HG03280 (cell line): Measurements from ENCODE around the gene TPPP2.

Experiments
- ATAC-seq: cut with Tn5 transposase; IDR thresholded peaks from one replicate; pipeline ENCODE4 v1.9.1; 2021; ENCODE audit warnings: mild to moderate bottlenecking, moderate library complexity; ENCODE audit not compliant: unreplicated experiment

TPPP2 gene

DNA sequence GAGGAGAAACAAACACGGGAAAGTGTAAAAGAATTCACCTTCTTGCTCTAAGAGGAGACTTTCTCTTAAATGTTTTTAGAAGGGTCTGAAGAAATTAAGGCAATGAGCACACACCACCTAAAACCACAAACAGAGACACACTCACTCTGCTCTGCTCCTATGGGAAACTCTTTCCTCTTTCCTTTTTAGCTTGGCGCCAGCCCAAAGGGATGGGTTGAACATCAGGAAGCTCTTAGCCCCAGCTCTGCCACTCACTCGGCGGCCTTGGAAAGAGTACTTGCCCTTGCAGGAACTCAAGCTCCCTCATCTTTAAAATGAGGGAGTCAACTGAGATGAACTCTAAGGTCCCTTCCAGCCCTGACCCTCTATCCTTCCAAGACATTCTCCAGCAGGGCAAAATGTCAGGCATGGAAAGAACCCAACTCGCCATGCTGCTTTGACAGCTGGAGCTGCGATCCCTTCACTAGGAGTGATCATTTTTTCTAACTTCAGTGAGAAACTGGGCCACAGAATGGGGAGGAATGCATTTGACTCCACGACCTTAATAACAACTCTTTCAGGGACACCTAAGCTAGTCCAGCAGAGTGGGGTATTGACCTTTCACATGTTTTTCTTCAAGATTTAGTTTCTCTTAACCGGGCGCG lies 26.6 kb downstream of the TPPP2 start:
- no peak for ATAC-seq

- ATAC-seq = no peak
These were observed 28.0 kb downstream of the TPPP2 start, which contains the start of gene RNASE8 for GRCh38 chr14:21057803-21058675. Gene RNASE8, plus strand, starts transcription at chr14:21057822. Its CDS starts 71 bp downstream, at chr14:21057893.

GRCh38 chr14:21058903-21059302 lies 28.9 kb downstream of the TPPP2 start:
- ATAC-seq = no peak

DNA sequence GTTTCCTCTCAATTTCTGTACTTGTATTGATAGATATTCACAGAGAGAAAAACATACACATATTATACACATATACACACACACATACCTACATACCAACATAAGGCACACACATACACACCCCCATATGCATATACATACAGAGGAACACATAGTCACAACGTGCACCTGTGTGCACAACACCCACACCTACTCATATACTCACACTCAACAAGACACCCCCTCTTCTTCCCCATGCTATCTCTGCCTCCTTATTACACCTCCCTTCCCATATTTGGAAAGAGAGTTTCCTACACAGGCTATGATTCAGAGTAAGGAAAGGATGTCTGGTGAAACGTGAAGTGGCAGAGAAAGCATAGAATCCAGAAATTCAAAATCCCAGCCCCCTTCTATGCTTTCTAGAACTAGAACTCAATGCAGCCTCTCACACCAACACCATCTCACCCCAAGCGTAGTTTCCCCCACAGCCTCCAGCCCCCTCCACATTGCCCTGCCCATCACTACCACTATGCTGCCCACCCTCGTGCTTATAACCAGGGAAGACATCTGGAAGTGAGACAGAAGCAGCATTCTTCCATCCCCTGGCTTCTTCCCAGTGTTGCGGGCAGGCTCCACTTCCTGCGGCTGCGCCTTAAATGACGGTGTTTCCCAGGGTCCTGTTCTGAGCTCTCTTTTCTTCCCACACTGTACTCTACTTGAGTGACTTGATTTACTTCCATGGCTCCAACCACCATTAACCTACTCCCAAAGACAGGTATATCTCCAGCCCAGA lies 30.0 kb downstream of the TPPP2 start:
- ATAC-seq = no peak

DNA sequence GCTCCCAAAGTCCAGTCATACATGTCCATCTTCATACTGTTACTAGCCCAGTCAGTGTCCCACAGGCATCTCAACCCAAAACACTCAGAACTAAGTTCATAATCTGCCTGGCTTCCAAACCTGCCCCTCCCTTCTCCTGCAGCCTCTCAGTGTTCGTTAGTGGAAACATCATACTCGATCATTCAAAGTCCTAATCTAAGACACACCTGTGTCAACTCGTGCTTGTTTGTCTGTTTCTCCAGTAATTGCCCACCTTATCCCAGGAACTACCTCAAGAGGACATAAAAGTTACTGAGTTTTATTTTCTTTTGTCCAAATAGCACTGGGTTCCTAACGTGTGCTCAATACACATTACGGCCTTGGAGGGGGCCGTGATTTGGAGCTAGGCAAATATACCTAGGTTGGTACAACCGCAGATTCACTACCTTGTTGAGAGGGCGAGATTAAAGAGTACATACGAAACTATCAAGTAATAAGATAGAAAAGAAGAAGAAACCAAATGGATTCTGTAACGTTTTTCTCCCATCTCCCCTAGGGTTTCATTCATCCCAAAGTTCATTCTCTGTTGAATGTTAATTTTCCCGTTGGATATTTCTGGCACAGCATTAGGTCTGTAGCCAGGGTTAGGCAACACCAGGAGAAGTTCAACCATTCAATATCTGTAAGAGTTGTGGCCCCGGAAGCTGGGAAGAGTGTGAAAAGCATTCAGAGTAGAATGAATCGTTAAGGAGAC lies 30.8 kb downstream of the TPPP2 start:
- ATAC-seq = no peak

- no peak for ATAC-seq
These were observed 31.3 kb downstream of the TPPP2 start for GRCh38 chr14:21061347-21061668.

DNA sequence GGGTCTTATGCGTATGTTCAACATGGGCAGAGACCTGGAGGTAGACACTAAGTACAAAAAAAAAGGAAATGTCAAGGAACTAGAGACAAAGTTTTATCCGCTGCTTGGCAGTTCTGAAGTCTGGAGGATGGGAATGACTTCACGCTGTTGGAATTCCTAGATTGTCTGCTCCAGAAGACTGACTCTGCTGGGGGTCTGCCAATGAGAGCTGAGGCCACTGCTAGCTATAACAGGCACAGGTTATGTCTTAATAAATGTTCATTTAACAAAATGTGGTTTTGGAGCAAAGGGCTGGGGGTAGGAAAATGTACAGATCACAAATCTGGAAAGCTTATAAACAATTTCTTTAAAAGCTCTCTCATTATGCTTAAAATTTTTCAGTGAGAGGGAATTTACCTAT lies 33.5 kb downstream of the TPPP2 start:
- ATAC-seq = no peak

DNA sequence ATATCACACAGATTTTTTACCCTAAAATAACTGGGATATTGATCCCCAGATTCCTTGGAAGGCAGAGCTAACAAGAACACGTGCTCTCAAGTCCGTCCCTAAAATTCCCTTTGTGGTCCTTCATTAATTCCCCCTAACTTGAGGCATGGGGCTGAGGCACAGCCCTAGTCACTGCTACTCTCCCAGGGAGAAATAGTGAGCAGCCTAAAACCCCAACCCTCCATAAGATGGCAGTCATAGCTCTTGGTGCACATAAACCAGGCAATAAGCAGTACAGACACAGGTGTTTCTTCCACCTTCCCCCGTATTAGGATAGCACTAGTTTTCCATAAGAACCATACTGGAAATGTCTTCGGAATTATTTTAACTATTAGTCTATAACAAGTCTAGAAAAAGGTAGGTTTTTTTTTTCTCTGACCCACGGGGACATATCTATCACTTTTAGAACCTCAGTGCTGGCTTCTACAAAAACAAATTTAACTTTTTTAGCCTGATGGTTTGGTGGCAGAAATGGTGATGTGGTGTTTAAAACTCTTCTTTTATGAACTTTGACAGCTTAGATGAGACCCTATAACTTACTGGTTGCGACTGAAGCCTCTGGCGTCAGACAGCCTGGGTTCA lies 37.0 kb downstream of the TPPP2 start:
- ATAC-seq = no peak

- ATAC-seq = no peak
These were observed 38.7 kb downstream of the TPPP2 start for GRCh38 chr14:21068521-21069387.

DNA sequence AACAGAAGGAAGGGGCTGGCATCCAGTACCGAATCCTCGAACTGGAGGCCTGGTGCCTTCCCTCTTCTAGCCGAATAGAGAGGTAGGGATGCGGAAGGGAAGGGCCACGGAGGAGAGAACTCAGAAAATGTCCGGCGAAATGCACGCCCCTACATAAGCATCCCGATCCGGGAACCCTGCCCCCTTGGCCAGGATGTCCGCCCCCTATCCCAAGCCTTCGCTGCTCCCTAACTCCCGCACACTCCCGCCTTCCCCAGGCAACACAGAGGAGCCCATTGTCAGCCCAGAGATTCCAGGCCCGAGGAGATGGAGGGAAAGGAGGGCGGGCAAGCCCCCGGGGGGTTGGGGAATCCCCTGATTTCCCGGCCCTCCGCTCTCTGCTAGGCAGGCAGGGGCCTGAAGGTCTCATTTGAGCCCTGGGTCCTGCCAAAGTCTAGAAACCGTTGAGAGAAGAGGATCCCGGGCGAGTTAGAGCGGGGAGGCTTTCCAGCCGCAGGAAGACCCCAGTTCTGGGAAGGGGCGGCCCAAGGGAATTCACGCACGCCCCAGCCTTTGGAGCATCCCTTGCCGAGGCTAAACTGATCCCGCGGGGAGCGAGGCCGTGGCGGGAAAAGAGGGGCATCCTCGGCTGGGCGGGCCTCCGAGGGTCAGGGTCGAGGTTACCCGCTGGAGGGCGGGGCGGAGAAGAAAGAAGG lies 39.5 kb downstream of the TPPP2 start:
- ATAC-seq = no peak

GRCh38 chr14:21070083-21070609 lies 40.1 kb downstream of the TPPP2 start, which contains the start of gene ARHGEF40:
Gene ARHGEF40, plus strand, starts transcription at chr14:21070304. Its CDS starts 93 bp downstream, at chr14:21070397.
- ATAC-seq = no peak

DNA sequence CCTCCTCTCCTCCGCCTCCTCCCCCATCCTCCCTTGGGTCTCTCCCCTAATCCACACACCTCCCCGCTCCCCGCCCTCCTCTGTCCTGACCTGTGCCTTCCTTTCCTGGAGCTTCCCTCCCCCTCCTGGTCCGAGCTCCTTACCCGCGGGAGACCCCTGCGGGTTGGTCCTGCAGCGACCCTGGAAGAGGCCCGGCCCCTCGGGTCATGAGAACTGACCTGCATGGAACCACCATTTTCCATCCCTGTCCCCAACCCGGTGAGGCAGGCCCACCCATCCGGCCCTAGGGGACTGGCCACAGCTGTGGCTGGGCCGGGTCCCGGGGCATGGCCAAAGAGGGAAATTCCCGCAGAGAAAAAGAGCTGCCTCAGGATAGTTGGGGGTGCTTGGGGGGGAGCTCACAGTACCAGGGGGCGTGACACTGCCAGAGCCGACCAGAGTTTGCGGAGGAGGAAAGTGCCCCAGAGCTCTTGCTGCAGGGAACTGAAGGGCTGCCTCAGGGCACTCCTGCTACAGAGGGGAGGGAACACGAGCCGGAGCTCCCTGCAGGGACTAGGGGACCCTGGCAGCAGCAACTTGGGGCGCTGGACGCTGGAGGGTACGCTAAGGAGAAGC lies 40.7 kb downstream of the TPPP2 start:
- ATAC-seq = no peak

DNA sequence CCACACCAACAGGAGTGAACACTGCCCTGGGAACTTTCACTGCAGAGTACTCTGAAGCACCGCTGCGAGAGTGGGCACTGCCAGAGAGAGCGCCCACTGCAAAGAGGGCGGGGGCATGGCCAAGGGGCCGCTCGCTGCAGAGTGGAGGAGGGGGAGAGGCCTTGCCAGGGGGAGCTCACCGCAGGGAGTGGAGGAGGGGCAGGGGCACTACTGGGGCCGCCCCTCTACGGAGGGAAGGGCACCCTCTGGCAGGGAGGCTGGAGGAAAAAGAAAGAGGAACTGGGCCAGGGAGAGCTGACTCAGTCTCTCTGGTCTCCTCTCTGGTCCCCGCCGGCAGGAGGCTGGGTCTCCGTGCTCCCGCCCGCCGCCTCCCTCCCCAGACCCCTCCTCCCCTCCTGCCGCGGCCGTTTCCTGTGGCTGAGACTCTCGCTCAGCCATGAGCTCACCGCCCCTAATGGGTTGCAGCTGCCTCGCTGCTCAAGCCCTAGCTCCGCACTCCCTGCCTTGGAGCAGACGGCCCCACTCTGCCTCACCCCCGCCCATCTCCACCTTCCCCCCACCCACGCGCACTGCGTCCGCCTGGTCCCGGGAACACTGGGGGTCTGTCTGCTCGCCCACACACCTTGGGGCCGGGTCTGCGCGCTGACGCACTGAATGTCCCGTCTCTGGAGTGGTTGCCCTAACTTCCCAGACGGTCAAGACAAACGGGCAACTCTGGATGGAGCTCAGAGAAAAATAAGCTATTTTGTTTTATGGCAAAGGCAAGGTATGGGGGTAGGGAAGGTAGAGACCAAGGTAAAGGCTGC lies 41.4 kb downstream of the TPPP2 start:
- peak; percentile 64 for ATAC-seq

DNA sequence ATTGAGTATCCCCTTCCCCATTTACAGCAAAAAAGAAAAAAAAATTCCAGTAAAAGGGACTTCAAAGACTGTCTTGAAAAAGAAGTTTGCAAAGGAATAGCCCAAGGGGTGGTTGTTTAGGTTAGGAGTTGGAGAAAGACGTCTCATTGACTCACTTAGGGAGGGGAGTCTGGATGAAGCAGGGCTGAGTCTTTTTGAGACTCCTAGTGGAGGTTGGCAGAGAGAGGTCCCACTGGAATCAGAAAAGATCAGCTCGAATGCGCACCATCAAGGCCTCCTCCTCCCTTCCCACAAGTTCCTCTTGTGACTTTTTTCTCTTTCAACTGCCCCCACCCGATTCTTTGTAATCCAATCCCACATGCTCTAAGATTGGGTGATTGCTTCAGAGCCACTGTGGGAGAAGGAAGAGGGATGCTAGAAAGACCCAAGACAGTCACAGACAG lies 42.0 kb downstream of the TPPP2 start:
- no peak for ATAC-seq

GRCh38 chr14:21072781-21073339 lies 42.8 kb downstream of the TPPP2 start:
- no peak for ATAC-seq

DNA sequence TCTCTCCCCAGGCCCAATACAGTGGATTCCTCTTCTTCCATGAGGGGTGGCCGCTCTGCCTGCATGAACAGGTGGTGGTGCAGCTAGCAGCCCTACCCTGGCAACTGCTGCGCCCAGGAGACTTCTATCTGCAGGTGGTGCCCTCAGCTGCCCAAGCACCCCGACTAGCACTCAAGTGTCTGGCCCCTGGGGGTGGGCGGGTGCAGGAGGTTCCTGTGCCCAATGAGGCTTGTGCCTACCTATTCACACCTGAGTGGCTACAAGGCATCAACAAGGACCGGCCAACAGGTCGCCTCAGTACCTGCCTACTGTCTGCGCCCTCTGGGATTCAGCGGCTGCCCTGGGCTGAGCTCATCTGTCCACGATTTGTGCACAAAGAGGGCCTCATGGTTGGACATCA lies 43.9 kb downstream of the TPPP2 start:
- no peak for ATAC-seq
